ENCODE measurements around the gene G6PC1. TPM values are rescaled to one million over a fixed set of nuclear protein-coding genes. Genes with fewer than 3 reads are reported as not detected.
"Not testable (repeated sequence)": the region's sequence is repeated elsewhere in the genome, so short reads cannot be mapped to it uniquely, and the experiment has no call there.

G6PC1 gene
- total RNA-seq, 1 donor, result not detected

- no peak for TF ChIP-seq CTCF (IDR thresholded peaks at IDR 0.05; ENCODE audit: insufficient read depth, low read length)
- DNase-seq (ENCODE audit: low read depth), result no peak
- no peak overlapping the region for H3K4me3 ChIP-seq (ENCODE audit: low read depth, low read length)
These were observed 46.4 kb upstream of the G6PC1 start for GRCh38 chr17:42853968-42854790.

DNA sequence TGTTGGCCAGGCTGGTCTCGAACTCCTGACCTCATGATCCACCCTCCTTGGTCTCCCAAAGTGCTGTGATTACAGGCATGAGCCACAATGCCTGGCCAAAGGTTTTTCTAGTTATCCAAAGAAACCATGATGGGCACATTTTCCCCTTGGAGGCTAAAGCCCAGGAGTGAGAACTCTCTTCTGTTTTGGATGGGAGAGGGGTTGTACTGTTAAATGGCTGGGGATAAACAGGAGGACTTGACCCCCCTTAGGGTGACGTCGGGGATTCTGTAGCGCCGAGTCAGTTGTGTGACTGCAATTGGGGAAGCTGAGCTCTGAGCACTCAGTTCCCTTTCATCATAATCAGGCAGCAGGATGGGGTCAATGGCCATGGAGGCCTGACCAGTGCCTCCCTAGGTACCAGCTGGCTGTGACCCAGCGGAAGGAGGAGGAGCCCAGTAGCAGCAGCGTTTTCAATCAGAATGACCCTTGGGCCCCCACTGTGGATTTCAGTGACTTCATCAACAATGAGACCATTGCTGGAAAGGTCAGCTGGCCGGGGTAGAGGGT lies 45.5 kb upstream of the G6PC1 start:
- H3K4me3 ChIP-seq (ENCODE audit: low read depth, low read length), result no peak overlapping the region
- DNase-seq (ENCODE audit: low read depth), result no peak
- no peak for TF ChIP-seq CTCF (IDR thresholded peaks at IDR 0.05; ENCODE audit: insufficient read depth, low read length)

- not testable (repeated sequence) for DNase-seq (ENCODE audit: low read depth); H3K4me3 ChIP-seq (ENCODE audit: low read depth, low read length)
These were observed 44.5 kb upstream of the G6PC1 start for GRCh38 chr17:42856093-42856492.

DNA sequence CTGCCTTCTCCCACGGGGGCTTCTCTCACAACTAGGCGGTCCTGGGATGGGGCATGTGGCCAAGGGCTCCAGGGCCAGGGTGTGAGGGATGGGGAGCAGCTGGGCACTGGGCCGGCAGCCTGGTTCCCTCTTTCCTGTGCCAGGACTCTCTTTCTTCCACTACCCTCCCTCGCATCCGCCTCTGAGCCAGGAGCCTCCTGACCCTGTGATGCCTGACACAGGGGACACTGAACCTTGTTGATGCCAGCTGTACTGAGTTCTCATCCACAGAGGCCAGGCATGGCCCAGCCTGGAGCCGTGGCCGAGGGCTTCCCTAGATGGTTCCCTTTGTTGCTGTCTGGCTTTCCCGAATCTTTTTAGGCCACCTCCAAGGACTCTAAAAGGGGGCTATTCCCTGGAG lies 44.1 kb upstream of the G6PC1 start:
- DNase-seq (ENCODE audit: low read depth); H3K4me3 ChIP-seq (ENCODE audit: low read depth, low read length): not testable (repeated sequence)

DNA sequence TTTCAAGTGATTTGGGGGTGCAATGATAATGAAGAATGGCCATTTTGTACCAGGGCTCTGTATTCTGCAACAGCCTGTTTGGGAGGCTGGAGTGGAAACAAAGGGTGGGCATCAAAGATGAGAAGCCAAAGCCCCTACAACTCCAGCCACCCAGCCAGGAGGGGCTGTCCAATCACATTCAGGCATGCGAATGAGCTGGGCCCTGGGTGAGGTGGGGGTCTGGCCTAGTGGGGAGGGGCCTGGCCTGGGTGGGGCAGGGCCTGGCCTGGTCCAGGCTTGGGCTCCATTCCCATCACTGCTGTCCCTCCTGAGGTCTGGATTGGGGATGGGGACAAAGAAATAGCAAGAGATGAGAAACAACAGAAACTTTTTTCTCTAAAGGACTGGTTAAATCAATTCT lies 43.2 kb upstream of the G6PC1 start:
- no peak overlapping the region for H3K4me3 ChIP-seq (ENCODE audit: low read depth, low read length)
- no peak for DNase-seq (ENCODE audit: low read depth)
- no peak for TF ChIP-seq CTCF (IDR thresholded peaks at IDR 0.05; ENCODE audit: insufficient read depth, low read length)

DNA sequence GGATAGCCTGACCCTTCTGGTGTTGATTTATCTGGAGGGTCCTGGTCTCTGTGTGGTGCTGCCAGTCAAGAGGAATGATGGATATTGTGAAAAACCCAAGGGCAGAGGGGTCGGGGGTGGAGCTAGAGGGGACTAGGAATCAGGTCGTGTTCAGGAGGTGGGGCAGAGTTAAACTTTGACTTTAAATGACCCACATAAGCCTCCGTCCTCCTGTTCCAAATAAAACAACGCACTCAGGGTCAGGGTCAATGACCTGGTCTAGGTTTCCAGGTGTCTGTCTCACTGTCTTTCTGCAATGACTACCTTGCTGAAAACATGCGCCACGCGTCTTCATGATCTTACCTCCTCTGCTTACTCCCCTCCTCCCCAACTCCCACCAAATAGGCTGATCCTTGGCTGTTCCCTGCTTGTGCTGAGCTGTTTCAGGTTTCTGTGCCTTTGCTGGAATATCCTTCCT lies 34.9 kb upstream of the G6PC1 start:
- no peak for TF ChIP-seq CTCF (IDR thresholded peaks at IDR 0.05; ENCODE audit: insufficient read depth, low read length)
- H3K4me3 ChIP-seq (ENCODE audit: low read depth, low read length), result no peak overlapping the region
- no peak for DNase-seq (ENCODE audit: low read depth)

DNA sequence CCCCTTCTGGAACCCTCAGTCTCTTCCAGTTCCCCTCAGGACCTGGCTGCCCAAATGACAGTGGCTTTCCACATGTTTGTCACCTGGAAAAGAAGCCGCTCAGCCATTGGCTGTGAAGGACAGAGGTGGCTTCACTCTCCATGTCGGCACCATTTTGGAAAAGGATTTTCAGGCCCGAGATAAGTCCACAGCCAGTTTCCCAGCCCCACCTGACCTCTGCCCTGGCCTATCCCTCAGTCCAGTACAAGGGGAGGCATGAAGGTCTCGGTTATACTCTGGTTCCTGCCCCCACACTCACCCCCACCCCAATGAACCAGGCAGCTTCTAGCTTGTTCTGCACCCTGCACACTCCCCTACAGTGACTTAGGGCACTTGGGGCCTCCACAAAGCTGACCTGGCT lies 34.4 kb upstream of the G6PC1 start:
- no peak overlapping the region for H3K4me3 ChIP-seq (ENCODE audit: low read depth, low read length)
- TF ChIP-seq CTCF (IDR thresholded peaks at IDR 0.05; ENCODE audit: insufficient read depth, low read length), result no peak
- no peak for DNase-seq (ENCODE audit: low read depth)
